Occipital lobe (tissue), 2 donors: Measurements from ENCODE around the gene COPZ2. TPM values are rescaled to one million over a fixed set of nuclear protein-coding genes. Genes with fewer than 3 reads are reported as not detected.
"Not testable (repeated sequence)": the region's sequence is repeated elsewhere in the genome, so short reads cannot be mapped to it uniquely, and the experiment has no call there.

Experiments
- DNase-seq: peaks from one replicate; lab custom pipeline; 2025; lab: John Stamatoyannopoulos, UW
- total RNA-seq: library from RNA; depleted of rRNA; stranded (reverse); fragments of >200 nt; gene quantifications from one replicate; pipeline ENCODE4 v1.2.3, GENCODE V29; 2014

The COPZ2 gene
- 1.7 TPM for total RNA-seq

DNA sequence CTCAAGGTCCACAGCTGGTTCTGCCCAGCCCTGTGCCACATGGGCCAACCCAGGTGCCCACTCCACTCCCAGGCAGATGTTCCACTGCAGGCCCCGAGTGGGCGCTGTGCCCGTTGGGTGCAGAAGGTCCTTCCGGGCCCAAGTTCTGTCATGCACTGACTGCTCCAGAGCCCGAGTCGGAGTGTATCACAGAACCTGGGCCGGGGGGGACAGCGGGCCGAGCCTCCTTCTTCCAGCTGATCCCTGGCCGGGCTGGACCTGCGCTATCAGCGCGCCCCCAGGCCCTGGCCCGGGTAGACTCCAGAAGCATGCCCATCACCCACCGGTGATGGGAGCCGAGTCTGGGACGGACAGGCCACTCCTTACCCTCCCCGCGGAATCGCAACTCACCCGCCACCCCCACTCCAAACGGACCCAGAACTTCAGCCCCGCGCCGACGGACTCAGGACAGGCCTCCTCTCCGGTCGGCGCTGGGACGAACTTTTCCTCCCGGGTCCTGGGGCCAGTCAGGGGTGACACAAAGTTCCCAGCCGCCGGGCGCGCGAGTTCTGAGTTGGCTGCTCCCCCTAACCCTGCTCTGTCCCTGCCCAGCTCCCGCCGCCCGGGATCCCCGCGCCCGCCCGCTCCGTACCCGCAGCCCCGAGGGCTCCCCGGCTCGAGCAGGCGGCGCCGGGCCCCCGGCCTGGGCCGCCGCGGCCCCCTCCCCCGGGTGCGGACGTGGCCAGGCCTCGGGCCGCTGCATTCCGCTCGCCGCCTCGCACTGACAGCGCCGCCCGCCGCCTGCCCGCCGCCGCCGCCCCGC is at the start of gene COPZ2:
COPZ2 (minus strand) TSS at position 762 of the 802 bp plus-strand sequence; CDS start at position 742, 20 bp downstream.
- DNase-seq = no peak

- DNase-seq = no peak
Observed at GRCh38 chr17:48084932-48085331, 47.3 kb upstream of the COPZ2 start.

GRCh38 chr17:48081858-48082257 is 44.3 kb upstream of the COPZ2 start:
- DNase-seq = no peak

GRCh38 chr17:48077152-48077551 is 39.6 kb upstream of the COPZ2 start:
- DNase-seq = not testable (repeated sequence)

GRCh38 chr17:48074322-48075081 is 36.9 kb upstream of the COPZ2 start:
- DNase-seq = no peak

- DNase-seq = not testable (repeated sequence)
Observed at GRCh38 chr17:48073566-48074094, 36.0 kb upstream of the COPZ2 start.

DNA sequence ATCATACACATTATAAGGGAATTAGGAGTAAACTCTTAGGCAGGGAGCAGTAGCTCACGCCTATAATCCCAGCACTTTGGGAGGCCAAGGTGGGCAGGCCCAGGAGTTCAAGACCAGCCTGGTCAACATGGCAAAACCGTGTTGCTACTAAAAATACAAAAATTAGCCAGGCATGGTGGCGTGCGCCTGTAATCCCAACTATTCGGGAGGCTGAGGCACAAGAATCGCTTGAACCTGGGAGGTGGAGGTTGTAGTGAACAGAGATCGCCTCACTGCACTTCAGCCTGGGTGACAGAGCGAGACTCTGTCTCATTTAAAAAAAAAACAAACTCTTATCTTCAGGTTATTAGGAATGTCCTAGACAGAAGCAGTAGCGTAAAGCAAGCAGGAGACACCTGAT is 35.2 kb upstream of the COPZ2 start:
- DNase-seq = not testable (repeated sequence)

DNA sequence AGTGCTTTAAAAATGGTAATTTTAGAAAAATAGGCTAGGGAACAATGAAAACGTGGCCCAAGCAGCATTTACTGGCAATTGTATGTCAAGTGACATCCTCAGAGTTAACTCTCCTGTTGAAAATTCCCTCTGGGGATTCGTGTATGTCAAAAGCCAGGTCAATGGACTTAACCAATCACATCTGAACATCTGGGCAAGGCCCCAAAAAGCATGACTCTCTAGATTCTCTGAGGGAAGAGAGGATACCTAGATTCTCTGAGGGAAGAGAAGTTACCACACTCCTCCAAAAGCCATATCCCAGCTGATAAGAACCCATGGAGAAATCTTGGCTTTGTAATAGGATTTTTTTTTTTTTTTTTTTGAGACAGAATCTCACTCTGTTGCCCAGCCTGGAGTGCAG is 34.1 kb upstream of the COPZ2 start:
- DNase-seq = no peak

GRCh38 chr17:48070195-48070594 is 32.6 kb upstream of the COPZ2 start:
- DNase-seq = no peak

DNA sequence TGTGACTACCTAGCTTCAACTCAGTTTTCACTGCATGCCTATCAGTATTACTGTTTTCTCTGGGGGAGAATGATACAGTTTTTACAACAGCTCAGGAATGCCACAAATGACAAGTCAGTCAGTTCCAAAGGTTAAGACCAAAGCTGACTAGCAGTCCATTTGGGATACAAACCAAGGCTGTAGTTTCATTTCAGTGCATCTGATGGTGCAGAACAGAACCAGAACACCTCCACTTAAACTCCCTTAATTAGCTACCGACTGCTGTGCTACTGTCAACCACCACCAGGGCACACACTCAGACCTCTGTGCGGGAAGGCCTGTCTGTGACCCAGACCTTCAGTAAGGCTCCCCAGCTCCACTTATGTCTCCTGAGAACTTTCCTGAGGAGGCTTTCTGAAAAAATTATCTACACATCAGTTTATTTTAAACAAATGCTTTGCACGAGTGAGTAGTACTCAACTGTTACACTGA is 30.9 kb upstream of the COPZ2 start:
- DNase-seq = no peak

DNA sequence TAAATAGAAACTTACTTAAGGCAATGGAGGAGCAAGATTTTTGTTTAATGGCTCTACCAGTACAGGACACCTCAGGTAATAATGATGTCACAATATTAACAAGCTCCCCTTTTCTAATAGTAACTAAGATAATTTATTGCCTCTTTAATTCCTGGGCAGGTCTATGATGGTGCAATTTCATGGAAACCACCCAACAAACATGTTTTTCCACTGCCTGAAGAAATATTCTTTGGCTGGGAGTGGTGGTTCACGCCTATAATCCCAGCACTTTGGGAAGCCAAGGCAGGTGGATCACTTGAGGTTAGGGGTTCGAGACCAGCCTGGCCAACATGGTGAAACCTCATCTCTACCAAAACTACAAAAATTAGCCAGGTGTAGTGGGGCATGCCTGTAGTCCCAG is 30.2 kb upstream of the COPZ2 start:
- DNase-seq = not testable (repeated sequence)

DNA sequence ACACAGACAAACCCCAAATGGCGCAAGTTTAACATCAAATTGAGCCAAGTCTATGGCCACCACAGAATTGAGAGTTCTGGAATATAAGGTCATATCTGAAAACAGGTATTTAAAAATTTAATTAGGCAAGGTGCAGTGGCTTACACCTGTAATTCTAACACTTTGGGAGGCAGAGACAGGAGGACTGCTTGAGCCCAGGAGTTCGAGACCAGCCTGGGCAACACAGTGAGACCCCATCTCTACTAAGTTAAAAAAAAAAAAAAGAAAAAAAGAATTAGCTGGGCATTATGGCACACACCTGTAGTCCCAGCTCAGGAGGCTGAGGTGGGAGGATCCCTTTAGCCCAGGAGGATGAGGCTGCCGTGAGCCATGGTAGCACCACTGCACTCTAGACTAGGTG is 29.6 kb upstream of the COPZ2 start:
- no peak for DNase-seq

- DNase-seq = no peak
Observed at GRCh38 chr17:48066656-48067055, 29.1 kb upstream of the COPZ2 start.

- no peak for DNase-seq
Observed at GRCh38 chr17:48066192-48066591, 28.6 kb upstream of the COPZ2 start.

DNA sequence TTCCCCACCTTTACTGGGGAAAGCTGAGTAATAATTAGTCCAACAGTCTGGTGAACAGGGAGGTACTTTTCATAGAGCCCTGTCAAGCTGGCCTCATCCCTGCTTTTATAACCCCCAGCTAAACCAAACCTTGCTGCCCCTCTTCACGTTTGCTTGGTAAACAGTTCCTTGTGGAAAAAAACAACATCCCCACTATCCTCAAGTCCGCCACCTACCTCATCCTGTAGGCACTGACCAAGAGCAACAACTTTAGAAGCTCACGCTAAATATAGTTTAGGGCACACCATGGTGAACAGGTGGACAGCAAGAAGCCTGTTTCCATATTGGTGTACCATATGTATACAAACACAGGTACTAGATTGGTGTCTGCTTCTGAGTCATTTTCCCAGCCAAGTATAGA is 27.0 kb upstream of the COPZ2 start:
- DNase-seq = no peak

- DNase-seq = no peak
Observed at GRCh38 chr17:48062273-48062672, 24.7 kb upstream of the COPZ2 start.

GRCh38 chr17:48060249-48060648 is 22.7 kb upstream of the COPZ2 start:
- DNase-seq = no peak

GRCh38 chr17:48059125-48059668 is 21.6 kb upstream of the COPZ2 start:
- no peak for DNase-seq

GRCh38 chr17:48058393-48059124 is 21.0 kb upstream of the COPZ2 start:
- no peak for DNase-seq

DNA sequence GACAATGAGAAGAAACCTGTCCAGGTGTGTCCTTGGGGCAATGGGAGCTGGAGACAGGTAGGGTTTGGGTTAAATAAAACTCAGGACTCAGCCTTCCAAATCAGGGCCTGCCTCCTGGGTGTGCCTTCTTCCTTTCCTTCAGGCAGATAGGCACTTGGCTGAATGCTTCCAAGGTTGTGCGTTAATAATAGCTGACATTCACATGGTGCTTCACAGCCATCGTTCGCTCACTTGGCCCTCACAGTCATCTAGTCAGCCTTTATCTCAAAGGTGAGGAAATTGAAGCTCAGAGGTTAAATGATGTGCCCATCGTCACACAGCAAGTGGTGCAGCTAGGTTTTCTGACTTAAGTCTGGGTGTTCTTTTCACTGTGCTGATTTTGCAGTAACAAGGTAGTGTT is 20.0 kb upstream of the COPZ2 start:
- DNase-seq = no peak

- no peak for DNase-seq
Observed at GRCh38 chr17:48056879-48057278, 19.3 kb upstream of the COPZ2 start.
